Stimulated activated CD4-positive, alpha-beta T cell treated with anti-CD3 and anti-CD28 coated beads, TNF-alpha, amount 100 ng/mL, for 48 hours (primary cell): ENCODE results near the gene STARD7.
"Not testable (repeated sequence)": the region's sequence is repeated elsewhere in the genome, so short reads cannot be mapped to it uniquely, and the experiment has no call there.

Experiments used
- DNase-seq, 3 donors: peaks; one replicate each; pipeline ENCODE4 v3.0.0-alpha.2; 2020; ENCODE audit warnings: low read depth in 3 of 3

Gene STARD7

DNA sequence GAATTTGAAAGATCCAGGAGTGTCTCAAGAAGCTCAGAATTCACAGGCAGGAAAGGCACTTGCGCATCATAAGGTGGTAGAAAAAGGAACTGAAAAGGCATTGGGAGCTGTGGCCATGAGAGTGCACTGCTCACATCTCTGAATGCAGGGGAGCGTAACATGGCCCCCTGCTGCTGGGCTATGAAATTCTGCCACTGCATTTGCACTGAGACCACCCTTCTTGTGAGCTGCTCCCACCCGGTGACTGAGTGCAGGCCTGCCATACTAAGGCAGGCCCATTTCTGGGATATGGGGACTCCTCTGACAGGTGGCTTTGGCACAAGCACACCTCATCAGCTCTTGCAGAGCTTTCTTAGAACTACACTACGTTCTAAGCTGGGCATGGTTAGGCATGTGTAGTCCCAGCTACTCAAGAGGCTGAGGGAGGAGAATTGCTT is 25.3 kb upstream of the STARD7 start:
- no peak for DNase-seq

DNA sequence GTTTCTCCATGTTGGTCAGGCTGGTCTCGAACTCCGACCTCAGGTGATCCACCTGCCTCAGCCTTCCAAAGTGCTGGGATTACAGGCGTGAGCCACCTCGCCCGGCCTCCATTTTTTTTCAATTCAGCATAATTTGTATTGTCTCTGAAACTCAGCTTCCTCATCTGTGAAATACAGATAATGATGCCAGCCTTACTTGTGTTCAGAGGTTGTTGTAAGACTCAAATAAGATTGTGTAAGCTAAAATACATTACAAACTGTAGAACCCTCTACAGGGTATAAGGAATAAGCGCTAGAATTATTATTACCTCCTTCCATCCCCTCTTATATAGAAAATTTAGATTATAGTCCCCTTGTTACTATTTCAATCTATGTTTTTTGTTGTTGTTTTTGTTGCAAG is 24.8 kb upstream of the STARD7 start:
- DNase-seq: no peak

DNA sequence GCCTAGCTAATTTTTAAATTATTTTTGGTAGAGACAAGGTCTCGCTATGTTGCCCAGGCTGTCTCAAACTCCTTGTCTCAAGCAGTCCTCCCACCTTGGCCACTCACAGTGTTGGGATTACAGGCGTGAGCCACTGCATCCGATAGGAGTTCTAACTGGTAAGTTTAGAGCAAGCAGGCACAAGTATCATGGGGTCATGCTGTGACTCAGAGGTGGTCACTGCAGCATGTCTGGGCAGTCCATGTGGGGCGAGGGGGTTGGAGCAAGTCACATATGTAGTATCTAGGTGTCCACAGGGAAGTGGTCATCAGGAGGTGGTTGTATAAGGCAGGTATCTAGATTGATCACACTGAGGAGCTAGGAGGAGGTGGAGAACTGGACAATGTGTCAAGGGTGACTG is 22.7 kb upstream of the STARD7 start:
- DNase-seq: no peak

DNA sequence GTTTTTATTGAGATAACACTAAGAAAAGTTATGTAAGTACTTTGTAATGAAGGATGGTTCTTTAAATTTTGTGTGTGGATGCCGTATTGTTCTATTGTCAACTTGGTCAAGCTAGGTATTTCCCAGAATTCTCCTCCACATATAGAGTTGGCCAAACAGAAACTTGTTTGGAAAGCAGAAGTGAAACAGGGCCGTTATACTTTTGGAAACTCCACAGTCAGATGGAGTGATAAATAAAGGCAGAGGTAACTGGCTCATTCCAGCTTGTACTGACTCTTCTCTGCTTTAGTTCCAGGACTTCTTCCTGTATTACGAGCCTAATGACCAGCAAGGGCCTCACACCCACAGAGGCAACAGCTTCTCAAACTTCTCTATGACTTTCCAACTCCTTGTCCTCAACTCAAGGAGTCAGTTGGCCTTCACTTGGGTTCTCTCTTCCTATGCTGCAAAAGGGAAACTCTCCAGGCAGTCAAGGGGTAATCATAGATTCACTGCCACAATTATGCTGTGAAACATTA is 16.4 kb upstream of the STARD7 start:
- no peak for DNase-seq

DNA sequence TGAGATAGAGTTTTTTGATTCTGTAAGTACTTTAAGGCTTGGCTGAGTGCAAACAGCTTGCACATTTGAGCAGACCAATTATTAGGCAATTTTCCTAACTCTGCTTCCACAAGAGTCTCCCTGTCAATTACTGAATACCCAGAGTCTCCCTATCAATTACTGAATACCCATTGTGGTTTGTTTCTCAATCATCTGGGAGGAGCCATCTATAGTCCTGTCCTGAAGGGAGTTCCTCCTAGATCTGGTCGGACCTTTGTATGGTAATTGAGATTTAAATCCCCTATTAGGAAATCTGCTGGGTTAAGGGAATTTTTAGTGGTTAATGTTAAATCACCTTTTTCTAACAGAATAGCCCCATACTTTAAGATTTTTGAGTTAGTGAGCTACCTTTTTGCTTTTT is 12.5 kb upstream of the STARD7 start:
- not testable (repeated sequence) for DNase-seq

DNA sequence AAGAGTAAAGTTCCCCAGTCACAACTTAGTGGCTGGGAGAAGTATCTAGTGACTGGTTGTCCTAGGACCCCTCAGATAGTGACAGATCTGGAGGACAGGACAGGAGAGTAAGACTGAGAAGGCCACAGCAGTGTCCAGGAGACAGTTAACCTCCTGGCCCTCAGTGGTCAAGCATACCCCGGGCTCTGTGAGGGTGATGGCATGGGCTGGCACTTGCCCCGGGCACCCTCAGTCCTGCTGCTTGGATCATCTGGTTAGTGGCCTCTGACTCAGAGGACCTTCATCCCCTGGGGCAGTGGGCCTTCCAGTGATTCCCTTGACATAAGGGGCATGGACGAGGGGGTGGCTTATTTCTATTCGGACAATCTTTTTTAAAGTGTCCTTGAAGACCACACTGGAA is 11.3 kb upstream of the STARD7 start:
- not testable (repeated sequence) for DNase-seq

DNA sequence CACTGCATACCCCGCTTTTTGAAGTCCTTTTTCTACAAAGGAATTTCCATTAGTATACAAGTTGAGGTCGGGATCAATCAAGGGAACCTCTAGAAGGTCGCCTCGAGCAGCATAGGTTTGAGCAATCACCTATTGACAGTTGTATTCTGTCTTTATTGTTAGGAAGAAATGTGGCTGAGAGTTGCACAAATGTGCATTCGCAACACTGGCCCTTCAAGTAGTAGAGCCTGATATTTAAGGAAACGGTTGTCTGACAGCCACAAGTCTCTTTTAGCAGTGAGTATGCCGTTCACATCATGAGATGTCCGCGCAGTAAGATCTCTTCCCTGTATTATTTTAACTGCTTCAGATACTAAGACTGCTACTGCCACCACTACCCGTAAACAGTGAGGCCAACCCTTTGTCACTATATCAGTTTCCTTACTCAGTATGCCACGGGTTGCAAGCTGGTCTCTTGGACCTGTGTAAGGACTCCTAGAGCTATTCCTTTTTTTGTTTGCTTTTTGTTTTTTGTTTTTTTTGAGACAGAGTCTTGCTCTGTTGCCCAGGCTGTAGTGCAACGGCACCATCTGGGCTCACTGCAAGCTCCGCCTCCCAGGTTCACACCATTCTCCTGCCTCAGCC is 10.0 kb upstream of the STARD7 start:
- DNase-seq: no peak

DNA sequence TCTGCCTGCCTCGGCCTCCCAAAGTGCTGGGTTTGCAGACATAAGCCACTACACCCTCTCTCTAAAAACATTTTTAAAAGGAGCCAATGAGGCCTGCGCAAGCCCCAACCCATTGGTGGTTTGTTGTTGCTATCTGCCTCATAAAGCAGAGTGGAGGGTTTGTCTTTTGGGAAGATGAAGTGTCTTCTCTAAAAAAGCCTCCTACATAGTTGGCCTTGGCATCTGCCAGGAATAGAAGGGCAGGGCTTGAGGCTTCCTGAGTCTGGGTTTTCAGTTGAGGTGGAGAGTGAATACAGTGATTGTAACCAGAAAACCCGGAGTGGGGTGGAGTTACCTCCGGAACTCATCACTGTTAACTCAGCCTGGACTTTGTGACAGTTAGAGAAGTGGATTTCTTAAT is 5.9 kb upstream of the STARD7 start:
- no peak for DNase-seq

DNA sequence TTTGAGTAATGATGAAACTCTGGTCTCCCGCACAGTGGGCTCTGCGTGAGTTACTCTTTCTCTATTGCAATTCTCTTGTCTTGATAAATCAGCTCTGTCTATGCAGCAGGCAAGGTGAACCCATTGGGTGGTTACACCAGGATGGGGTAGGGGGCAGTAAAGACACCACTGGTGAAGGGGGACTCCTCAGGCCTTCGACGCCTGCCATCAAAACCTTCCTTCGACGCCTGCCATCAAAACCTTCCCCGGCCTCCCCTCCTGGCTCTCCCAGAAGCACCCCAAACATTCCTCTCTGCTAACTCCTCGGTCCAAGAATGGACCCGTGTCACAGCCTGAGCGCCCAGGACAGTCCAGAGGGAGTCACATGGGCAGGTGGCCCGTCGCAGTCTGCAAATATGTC is 4.8 kb upstream of the STARD7 start:
- DNase-seq: no peak

DNA sequence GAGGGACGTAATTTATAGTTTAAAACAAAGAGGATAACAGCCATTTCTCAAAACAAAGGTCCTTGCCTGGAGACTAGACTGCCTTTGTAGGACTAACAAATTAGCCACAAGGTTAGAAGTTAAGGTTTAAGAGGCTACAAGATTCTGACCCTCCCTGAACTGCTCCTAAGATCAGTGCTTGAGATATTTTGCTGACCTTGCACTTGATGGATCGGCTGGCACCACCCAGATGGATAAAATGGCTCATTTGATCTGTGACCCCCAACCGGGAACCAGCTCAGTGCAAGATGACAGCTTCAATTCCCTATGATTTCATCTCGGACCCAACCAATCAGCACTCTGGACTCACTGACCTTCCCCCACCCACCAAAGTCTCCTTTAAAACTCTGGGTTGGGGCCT is 3.7 kb upstream of the STARD7 start:
- no peak for DNase-seq

DNA sequence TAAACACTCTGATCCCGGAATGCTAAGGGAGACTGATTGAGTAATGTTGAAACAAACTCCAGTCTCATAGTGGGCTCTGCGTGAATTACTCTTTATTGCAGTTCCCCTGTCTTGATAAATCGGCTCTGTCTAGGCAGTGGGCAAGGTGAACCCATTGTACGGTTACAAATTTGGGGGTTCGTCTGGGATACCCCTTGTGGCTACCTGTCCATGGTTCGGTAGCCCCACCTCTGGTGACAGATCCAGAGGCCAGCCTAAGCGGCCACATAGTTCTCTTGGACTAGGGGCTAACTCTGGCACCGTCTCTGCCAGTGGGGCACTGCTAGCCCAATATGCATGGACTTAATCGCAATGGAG is 1.1 kb upstream of the STARD7 start:
- no peak for DNase-seq

DNA sequence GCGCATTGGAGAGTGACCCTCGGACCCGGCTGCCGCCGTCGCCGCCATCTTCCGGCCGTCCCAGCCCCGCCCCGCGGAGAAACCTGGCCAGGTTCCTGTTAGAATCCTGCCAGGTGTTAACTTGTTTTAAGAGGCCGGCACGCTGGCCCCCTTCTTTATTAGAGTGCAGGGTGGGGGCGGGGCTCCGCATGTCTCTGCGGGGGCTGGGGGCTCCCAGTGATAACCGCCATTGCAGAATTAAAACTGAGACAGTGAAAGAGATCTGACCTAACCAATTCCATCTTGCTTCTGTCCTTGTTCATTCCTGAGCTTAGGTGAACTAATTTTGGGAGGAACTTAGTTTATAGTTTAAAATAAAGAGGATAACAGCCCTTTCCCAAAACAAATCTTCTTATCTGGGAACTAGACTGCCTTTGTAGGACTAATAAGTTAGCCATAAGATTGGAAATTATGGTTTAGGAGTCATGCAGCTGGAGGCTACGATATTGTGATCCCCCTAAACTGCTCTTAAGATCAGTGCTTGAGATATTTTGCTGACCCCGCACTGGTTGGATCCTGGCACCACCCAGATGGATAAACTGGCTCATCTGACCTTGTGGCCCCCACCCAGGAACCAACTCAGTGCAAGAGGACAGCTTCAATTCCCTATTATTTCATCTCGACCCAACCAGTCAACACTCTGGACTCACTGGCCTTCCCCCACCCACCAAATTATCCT is 543 bp upstream of the STARD7 start:
- no peak for DNase-seq

DNA sequence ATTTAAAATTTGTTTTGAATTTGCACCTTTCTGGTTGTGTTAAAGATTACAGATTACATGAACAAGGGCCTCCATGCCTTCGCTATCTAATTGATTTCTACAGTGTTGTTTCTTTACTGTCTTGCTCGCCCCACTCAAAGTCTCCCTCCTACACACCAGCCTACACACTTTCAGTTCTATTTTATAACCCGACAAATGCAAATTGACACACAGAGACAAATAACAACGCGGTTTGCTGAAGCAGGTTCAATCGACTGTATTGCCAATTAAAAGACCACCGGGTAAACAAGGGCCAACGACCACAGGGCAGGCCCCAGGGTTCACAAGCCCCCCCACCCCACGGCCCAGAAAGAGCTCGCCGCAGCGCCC is 869 bp downstream of the STARD7 start:
- DNase-seq: no peak

DNA sequence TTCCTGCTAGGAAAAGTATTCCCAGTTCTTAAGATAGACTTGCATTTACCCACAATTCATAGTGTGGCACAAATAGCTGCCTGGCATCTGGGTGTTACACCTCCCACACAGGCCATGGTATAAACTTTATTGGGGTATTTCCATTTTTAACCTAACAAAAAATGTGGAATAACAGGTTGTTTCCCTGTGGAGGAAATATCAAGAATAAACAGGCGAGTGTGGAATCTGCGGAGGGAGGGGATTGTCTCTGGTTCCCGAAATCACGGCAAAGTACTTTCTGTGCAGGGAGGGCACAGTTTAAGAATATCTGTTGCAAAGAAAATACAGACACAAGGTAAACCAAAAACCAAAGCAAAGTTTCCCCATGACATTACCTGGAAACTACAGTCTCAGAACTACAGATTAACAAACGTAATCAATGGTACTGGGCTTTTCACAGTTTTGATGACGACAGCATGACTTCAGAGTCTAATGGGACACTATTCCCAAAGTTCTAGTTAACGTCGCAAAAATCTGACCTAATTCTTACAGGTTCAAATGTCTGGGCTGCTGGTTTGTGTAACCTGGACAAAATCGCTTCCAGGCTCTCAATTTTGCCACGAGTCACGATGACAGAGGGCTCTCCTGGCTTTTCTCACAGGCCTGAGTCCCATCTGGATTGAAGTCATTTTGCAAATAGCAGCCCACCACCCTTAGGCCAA is 1.4 kb downstream of the STARD7 start:
- no peak for DNase-seq

DNA sequence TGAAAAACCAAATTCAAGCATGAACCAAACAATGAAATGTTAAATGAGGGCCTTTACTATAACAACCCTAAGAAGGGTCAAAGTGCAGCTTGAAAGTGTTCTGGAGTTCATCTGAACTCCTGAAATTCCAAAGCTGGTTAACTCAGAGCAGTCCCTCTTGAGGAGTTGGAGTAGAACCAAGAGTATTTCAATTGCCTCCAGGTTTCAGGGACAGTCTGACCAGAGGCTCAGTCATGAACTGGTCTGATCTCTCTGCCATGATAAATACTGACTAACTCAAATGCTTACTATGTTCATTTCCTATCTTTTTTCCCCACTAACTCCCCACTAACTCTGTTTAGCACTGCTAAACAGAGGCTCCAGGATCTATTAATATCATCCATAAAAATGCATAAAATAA is 2.7 kb downstream of the STARD7 start:
- DNase-seq: no peak

DNA sequence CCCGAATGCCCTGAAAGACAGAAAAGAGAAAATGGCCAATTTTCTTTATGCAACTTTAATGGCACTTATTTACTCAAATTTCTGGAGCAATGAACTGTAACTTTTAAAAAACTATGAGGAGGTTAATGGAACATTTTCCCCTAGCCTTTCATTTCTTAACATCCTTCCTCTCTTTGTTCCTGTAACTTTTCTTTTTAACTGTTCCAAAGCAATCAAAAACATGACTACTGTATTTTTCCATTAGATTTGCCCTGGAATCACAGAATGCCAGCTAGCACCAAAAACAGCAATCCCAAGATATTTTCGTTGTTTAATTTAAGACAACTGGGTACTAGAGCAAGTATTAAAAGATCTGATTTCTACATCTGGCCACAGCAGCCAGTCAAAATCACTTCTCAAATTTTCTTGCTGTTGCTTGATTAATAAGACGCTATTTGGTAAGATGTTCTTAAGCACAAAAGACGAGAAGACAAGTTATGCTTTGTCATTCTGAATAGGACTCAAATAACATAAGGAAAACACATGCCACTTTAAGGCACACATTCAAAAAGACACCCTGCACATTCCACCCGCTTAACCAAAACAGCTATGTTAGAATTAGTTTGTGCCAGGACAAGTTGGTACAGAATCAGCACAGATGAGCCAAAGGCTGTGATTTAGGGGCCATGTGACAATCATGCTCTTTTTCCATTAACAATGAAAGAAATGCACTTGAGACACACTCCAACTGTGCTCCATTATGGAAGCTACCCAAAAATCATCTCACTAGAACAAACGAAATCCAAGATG is 3.6 kb downstream of the STARD7 start:
- DNase-seq: no peak

DNA sequence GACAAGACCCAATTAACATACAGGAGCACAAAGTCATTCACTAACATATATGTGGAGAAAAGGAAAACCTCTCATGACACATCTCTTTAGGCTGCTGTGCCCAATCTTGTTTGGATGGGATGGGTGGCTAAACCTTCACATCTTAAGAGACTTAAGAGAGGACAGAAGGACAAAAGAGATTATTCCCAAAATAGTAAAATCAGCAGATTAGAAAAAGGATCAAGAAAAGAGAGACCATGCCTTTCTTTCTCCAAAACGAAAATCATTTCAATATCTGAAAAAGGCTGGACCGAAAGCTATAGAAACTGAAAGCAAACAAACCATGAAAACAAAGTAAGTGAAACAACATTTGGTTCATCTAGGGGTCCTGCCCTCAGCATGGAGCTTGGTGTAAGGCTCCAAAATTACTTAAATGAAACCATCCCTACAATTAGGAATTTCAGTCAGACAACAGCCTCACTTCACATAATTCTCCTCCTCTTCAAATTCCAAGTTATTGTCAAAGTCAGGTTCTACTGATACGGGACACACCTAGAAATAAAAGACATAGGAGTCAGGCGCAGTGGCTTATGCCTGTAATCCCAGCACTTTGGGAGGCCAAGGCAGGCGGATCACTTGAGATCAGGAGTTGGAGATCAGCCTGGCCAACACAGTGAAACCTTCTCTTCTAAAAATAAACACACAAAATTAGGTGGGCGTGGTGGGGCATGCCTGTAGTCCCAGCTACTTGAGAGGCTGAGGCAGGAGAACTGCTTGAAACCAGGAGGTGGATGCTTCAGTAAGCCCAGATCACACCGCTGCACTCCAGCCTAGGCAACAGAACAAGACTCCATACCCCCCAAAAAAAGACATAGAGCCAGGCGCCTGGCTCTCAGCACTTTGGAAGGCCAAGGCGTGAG is 5.2 kb downstream of the STARD7 start:
- DNase-seq: no peak

DNA sequence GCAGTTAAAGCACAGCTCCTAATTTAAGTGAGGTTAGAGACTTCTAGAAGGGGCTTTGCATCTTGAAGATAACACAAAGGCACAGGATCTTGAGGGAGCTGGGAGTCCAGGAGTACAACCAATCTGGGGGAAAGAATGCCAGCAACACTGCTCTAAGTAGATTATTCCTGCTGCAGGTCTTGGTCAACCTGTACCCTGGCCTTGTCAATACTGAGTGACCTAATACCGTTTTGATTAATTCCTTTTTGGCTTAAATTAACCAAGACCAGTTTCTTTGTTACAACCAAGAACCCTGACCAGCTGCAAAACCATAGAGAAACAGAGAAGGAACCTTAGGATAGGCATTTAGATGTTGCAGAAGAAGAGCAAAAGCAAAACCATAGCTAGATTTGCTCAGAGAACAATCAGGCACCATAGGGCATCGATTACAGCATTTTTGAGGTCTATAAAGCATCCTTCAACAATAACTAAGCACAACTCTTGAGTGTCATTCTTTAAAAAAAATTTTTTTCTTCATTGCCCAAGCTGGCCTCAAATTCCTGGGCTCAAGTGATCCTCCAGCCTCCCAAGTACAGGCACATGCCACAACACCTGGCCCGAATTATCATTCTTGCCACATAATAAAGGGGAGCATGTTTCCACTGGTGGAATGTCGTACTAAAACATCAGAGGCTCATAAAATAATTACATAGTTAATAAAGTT is 6.3 kb downstream of the STARD7 start:
- no peak for DNase-seq

DNA sequence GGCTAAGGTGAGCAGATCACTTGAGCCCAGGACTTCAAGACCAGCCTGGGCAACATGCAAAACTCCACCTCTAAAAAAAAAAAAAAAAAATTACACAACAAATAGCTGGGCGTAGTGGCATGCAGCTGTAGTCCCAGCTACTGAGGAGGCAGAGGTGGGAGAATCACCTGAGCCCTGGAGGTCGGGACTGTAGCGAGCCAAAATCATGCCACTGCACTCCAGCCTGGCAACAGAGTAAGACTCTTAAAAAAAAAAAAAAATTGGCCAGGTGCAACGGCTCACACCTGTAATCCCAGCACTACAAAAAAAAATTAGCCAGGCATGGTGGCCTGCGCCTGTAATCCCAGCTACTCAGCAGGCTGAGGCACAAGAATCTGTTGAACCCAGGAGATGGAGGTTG is 7.3 kb downstream of the STARD7 start:
- DNase-seq: no peak

DNA sequence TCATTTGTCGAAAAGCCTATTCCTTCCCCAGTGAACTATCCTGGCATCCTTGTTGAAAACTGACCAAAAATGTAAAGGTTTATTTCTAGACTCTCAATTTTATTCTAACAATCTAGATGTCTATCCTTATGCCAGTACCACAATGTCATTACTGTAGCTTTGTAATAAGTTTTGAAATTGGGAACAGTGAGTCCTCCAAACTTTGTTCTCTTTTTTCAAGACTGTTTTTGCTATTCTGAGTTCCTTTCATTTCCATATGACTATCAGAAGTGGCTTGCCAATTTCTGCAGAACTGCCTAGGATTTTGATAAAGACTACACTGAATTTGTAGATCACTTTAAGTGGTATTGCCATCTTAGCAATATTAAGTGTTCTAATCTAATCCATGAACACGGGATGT is 9.7 kb downstream of the STARD7 start:
- DNase-seq: no peak
